ENCODE results near the gene IMPDH1. TPM values are rescaled to one million over a fixed set of nuclear protein-coding genes. Genes with fewer than 3 reads are reported as not detected.

The IMPDH1 gene
- total RNA-seq, 1 experiment from 2014 or later, result 74.0 TPM

GRCh38 chr7:128453836-128454804 is 44.3 kb upstream of the IMPDH1 start:
- ChIA-PET CTCF (interaction anchor here (0.6 to 5.2 kb wide), 6 partner anchors 8 to 1046 kb away, joined by 3 to 68 read pairs (median 4); no protein-coding TSS in a partner anchor), POLR2A (interaction anchor here (1.0 to 1.4 kb wide), 2 partner anchors 11 to 23 kb away, joined by 3 to 5 read pairs; partner anchors contain the start of gene METTL2B)
- DNase-seq (ENCODE audit: unreplicated experiment), result no peak
- H3K27me3 Mint-ChIP-seq (ENCODE audit: insufficient read depth, unreplicated experiment), result peaks cover 27% of the 10 kb centered on the region
- H3K4me1 Mint-ChIP-seq (ENCODE audit: insufficient read depth, unreplicated experiment), result peaks cover 14% of the 10 kb centered on the region
- no peaks in the 10 kb centered on the region for H3K9me3 Mint-ChIP-seq (ENCODE audit: unreplicated experiment)
- no peak overlapping the region for H3K27ac Mint-ChIP-seq (ENCODE audit: low read depth, unreplicated experiment)
- no TSS peak for BruUV-seq (replicated peaks)
- no peak overlapping the region for H3K4me3 Mint-ChIP-seq (ENCODE audit: unreplicated experiment)
- intact Hi-C loops (cut with micrococcal nuclease), result no loop called here
- peaks cover 7% of the 10 kb centered on the region for H3K36me3 Mint-ChIP-seq (ENCODE audit: insufficient read depth, unreplicated experiment)
- TF ChIP-seq CTCF (IDR thresholded peaks at IDR 0.05; ENCODE audit: unreplicated experiment), result no peak

GRCh38 chr7:128452552-128452951 is 42.8 kb upstream of the IMPDH1 start:
- no peaks in the 10 kb centered on the region for H3K9me3 Mint-ChIP-seq (ENCODE audit: unreplicated experiment)
- no peak for TF ChIP-seq CTCF (IDR thresholded peaks at IDR 0.05; ENCODE audit: unreplicated experiment)
- ChIA-PET CTCF (interaction anchor here (0.7 to 5.2 kb wide), 3 partner anchors 26 to 638 kb away, joined by 3 to 68 read pairs (median 4); no protein-coding TSS in a partner anchor), POLR2A (no interaction called here)
- intact Hi-C loops (cut with micrococcal nuclease), result no loop called here
- H3K27me3 Mint-ChIP-seq (ENCODE audit: insufficient read depth, unreplicated experiment), result peaks cover 27% of the 10 kb centered on the region
- DNase-seq (ENCODE audit: unreplicated experiment), result no peak
- peaks cover 14% of the 10 kb centered on the region for H3K4me1 Mint-ChIP-seq (ENCODE audit: insufficient read depth, unreplicated experiment)
- no TSS peak for BruUV-seq (replicated peaks)
- H3K36me3 Mint-ChIP-seq (ENCODE audit: insufficient read depth, unreplicated experiment), result peaks cover 7% of the 10 kb centered on the region
- no peak overlapping the region for H3K4me3 Mint-ChIP-seq (ENCODE audit: unreplicated experiment)
- no peak overlapping the region for H3K27ac Mint-ChIP-seq (ENCODE audit: low read depth, unreplicated experiment)

GRCh38 chr7:128450913-128451312 is 41.1 kb upstream of the IMPDH1 start:
- H3K27me3 Mint-ChIP-seq (ENCODE audit: insufficient read depth, unreplicated experiment), result peaks cover 27% of the 10 kb centered on the region

More at GRCh38 chr7:128450913-128451312, 41.1 kb upstream of the IMPDH1 start:
- peaks cover 10% of the 10 kb centered on the region for H3K4me1 Mint-ChIP-seq (ENCODE audit: insufficient read depth, unreplicated experiment)
- no peaks in the 10 kb centered on the region for H3K9me3 Mint-ChIP-seq (ENCODE audit: unreplicated experiment)
- H3K36me3 Mint-ChIP-seq (ENCODE audit: insufficient read depth, unreplicated experiment), result peaks cover 7% of the 10 kb centered on the region
- no peak for DNase-seq (ENCODE audit: unreplicated experiment)
- CTCF ChIA-PET, result interaction anchor here (5.2 kb wide), 1 partner anchor 24 kb away, joined by 68 read pairs; no protein-coding TSS in a partner anchor
- no TSS peak for BruUV-seq (replicated peaks)
- H3K4me3 Mint-ChIP-seq (ENCODE audit: unreplicated experiment), result no peak overlapping the region
- TF ChIP-seq CTCF (IDR thresholded peaks at IDR 0.05; ENCODE audit: unreplicated experiment), result no peak
- H3K27ac Mint-ChIP-seq (ENCODE audit: low read depth, unreplicated experiment), result no peak overlapping the region
- intact Hi-C loops (cut with micrococcal nuclease), result no loop called here
- POLR2A ChIA-PET, result interaction anchor here (1.3 kb wide), 1 partner anchor 11 kb away, joined by 4 read pairs; no protein-coding TSS in a partner anchor
